ENCODE results near the gene SDC4.
A peak's percentile ranks its signal among the peaks of the same experiment; 100 is the strongest.

Gene SDC4

GRCh38 chr20:45347936-45348778 is at the start of gene SDC4:
SDC4 (minus strand) TSS chr20:45348424; CDS start chr20:45348384, 40 bp downstream.
- DNase-seq (ENCODE audit: low spot score) = peak; percentile 74

DNA sequence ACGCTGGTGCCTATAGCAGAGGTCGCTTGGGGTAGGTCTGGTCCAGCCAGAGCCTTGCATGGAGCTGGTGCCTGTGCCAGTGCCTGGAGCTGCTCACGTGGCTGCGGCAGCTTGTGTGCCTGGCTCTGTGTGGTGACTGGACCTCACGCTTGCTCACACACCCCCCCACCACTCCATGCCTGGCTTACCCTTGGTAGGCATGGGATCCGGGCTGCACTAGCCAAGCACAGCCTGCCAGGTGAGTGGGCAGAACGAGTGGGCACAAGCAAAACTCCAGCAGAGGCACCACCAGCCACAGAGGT is 46.8 kb upstream of the SDC4 start:
- DNase-seq (ENCODE audit: low spot score) = no peak

DNA sequence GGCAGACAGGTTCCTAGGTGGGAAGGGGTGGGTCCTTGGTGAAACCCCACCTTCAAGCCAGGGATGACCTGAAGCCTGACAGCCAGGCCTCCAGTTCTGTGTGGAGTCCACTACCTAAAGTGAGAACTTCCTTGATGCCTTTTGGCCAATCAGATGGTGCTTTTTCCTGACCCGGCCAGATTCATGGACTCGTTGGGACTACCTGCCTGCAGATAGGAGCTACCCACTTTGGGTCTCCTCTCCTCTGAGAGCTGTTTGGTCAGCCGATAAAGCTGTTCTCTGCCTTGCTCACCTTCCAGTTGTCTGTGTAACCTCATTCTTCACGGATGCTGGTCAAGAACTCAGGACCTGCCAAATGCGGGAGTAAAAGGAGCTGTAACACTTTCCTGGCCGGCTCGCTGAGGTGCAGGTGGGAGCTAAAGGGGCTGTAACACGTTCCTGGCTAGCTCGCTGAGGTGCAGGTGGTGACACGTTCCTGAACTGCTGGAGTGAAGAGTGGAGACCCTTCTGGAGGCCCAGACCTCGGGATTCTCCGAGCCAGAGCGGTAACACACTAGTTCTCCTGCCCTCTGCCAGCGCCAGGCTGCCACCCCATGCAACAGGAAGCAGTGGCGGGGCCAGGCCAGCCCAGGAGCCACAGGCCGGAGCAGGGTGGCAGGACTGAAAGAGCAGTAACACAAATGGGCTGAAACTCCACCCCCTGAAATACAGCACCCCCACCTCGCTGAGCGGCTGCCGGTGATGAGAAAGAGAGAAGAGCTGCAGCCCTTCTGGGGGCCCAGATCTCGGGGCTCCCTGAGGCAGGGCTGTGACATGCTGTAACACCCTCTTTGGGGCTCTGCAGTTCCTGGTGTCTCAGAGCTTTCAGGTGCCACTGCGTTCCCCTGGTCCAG is 46.2 kb upstream of the SDC4 start:
- no peak for DNase-seq (ENCODE audit: low spot score)

GRCh38 chr20:45392733-45393132 is 44.5 kb upstream of the SDC4 start:
- no peak for DNase-seq (ENCODE audit: low spot score)

DNA sequence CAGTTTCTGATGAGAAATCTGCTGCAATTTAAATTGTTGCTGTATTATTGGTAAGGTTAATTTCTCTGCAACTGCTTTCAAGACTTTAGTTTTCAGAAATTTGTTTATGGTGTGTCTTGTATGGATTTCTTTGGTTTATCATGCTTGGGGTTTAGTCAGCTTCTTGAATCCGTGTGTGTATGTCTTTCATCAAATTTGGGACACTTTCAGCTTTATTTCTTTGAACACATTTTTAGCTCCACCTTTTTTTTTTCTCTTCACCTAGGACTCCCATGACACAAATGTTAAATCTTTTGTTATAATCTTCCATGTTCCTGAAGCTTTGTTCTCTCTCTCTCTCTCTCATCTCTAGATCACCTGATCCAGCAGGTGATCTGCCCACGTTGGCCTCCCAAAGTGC is 43.3 kb upstream of the SDC4 start:
- no peak for DNase-seq (ENCODE audit: low spot score)

DNA sequence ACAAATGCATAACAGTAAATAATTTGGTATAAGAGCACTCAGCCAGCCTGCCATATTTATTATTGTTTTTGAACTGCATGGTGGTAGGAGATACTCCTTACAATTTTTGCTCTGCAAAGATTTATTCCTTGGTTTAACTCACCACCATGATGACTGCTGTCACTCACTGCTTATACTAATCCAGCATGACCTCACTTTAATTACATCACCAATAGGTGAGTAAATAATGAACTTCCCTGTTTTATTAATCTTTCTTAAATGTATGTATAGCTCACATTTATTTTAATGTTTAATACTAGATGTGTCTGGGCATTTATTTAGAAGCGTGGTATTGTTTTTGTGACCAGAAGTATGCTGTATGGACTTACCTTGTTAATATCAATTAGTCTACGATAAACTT is 42.7 kb upstream of the SDC4 start:
- no peak for DNase-seq (ENCODE audit: low spot score)

GRCh38 chr20:45387274-45387673 is 39.0 kb upstream of the SDC4 start:
- DNase-seq (ENCODE audit: low spot score) = no peak

DNA sequence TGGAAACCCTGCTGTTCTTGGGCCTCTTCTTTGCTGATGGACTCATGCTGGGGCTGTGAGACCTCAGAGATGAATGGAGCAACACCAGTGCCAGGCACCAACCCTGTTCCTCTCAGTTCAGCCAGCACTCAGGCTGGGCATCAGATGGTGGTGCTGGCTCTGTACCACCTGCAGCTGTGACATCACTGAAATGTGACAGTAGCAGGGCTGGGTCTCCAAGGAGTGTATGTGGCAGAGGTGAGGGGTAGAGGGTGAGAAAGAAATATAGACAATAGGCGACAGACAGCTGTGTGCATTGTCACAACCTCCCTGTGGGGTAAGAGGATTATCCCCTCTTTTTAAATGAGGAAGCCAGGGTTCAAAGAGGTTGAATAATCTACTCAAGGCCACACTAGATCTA is 30.0 kb upstream of the SDC4 start, which contains the start of gene TP53TG5:
TP53TG5 (minus strand) TSS at position 135 of the 400 bp plus-strand sequence; CDS start at position 46, 89 bp downstream.
- DNase-seq (ENCODE audit: low spot score) = no peak

DNA sequence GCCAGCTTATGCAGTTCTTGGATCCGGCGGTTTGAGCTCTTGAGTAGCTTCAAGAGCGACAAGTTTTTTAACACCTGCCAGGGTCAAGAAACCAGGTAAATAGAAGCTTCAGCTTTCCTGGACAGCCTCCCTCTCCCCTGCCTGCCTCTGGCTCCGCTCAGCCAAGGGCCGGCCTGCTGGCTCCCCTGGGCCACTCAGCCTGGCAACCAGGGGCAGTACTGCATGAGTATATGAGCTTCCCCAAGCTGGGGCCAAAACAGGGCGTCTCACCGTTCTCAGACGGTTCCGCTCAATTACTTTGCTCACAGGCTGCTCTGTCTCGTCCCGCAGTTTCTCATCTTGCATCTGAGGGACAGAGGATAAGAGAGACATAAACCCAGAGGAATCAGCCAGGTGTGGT is 29.0 kb upstream of the SDC4 start:
- DNase-seq (ENCODE audit: low spot score) = no peak

DNA sequence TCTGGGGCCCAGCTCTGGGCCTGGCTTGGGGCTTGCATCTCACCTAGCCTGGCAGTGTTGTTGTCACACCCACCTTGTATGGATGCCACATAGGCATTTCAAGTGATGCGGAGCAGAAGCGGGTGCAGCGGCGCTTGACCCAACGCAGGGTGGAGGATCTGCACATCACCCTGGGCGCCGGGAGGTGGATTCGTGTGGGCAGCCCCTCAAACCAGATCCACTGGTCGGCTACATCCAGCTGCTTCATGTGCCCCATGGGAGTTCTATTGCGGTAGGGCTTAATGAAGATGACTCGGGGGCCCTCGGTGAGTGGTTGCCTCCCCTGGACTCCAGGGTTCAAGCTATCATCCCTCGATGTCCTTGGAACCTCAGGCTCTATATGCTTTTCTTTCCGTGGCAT is 26.7 kb upstream of the SDC4 start:
- no peak for DNase-seq (ENCODE audit: low spot score)

GRCh38 chr20:45374101-45374467 is 25.9 kb upstream of the SDC4 start:
- no peak for DNase-seq (ENCODE audit: low spot score)

DNA sequence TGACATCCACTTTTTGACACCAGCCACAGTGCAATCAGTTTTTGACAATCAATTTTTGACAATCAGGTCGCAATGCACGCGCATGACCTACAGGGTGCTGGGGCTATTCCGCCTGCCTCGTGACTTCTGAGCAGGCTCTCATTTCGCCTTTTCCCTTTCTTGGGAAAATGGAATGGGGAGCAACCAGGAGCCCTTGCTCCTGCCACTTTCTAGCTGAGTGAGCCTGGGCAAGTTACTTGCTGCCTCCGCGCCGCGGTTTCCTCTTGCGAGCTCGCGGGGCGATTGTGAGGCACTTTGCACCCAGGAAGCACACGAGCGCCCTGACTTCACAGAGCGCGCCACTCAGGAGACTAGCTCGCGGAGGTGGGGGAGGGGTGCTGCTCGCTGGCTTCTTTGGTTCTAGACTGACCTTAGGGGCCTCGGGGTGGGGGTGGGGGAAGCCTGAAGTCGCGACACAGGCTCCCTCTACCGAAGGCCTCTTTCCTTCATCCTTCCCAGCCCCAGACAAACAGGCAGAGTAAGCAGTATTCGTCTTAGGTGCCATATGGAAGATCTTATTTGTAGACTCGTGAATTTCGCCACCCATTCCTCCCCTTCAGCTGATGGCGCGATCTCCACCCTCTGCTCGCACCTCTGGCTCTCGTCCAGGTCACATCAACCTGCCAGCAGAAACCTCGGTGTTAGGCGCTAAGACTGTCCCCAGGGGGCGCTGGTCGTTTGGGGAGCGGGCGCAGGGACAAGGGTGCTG is 25.3 kb upstream of the SDC4 start:
- DNase-seq (ENCODE audit: low spot score) = peak; percentile 77

GRCh38 chr20:45372646-45373352 is 24.6 kb upstream of the SDC4 start:
- DNase-seq (ENCODE audit: low spot score) = no peak

GRCh38 chr20:45372241-45372640 is 24.0 kb upstream of the SDC4 start:
- no peak for DNase-seq (ENCODE audit: low spot score)

DNA sequence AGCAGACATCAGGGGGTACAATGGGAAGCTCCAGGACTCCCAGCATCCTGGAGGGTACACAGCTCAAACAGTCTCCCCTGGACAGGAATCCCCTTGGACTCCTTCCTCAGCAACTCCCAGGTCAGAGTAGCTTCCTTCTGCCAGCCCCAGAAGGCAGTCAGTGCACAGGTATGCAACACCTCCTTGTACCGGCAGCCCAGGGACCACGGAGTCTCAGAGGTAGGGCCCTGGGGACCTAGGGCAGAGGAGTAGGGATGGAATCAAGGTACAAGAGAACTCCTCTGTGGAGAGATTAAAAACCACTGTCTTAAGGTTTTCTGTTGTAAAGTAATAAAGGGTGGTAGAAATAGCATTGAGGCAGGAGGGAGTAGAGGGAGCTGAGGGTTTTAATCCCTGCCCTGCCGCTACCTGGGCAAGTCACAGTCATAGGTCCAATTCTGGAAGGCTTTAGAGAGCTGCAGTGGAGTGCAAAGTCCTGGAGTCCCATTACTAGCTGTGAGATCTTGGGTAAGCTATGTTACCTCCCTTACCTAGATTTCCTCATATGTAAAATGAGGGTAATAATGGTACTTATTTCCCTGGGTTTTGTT is 22.4 kb upstream of the SDC4 start:
- DNase-seq (ENCODE audit: low spot score) = no peak

DNA sequence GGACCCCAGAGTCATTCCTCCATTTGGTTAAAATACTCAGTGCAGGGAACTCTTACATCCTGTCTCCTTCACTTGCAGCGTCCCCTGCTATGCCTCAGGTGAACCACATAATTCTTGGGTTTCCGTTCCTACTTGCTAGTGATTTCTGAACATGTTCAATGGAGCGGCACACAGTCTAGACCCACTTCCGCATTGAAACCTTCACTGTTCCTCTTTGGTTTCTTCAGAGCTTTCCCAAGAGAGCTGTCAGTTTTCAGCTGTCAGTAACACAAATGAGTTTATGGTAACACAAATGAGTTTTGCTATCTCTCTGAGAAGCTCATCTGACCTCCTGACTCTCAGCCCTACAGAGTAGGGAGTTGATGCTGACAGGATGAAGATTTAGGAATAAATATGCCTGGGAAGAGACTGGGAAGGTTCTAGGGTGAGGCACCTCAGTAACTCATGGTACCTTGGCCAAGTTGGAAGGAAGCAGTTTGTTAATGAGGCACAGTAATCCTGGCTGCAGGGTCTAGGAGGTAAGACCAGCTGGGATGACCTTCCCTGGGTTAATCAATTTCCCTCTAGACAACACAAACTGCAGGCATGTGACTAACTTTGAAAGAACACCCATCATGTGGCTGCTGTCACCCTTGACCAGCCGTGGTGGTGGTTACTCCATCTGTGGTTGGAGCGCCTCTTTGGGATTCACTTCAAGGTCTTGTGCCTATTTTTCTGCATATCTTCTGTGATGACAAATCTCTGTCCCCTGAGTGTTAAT is 20.2 kb upstream of the SDC4 start:
- DNase-seq (ENCODE audit: low spot score) = no peak

DNA sequence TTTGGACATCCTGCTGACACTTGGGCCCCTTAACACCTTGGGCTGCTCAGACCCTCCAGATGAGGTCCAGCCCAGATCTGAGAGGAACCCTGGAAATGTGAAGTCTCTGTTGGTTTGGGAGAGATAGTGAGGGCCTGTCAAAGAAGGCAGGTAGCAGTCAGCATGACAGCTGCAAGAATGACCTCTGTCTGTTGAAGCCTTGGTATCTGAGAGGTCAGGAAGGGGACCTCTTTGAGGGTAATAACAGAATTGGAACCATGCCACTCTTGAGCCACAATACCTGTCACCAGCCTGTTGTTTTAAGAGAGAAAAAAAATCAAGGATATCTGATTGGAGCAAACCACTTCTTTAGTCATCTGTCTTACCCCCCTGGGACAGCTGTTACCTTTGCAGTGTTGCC is 18.9 kb upstream of the SDC4 start:
- DNase-seq (ENCODE audit: low spot score) = no peak

- no peak for DNase-seq (ENCODE audit: low spot score)
Observed at GRCh38 chr20:45366631-45367030, 18.4 kb upstream of the SDC4 start.

- DNase-seq (ENCODE audit: low spot score) = no peak
Observed at GRCh38 chr20:45366192-45366591, 18.0 kb upstream of the SDC4 start.

DNA sequence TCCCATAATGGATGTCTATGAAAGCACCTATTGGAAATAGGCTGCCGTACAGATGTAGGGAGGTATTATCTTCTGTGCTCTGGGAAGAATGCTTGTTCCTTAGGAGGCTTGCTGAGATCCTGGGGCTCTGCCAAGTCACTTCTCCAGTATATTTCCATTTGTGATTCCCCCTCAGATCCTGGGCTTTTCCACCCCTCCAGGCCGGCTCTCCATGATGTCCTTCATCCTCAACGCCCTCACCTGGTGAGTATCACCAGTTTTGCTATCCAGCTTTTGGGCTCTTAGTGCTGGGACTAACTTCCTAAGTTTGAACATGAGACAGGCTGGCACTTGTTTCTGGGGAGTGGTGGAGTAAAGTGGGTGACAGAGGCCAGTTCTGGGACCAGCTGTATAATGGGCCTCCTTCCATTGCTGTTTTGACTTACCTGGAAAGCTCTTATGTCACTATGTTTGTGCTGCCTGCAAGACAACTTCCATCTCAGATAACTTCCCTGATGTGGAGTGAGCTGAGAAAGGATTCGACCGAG is 17.3 kb upstream of the SDC4 start:
- no peak for DNase-seq (ENCODE audit: low spot score)

Measured in HuH-7.5 (cell line).